Astrocyte of the spinal cord (primary cell): Measurements from ENCODE around the gene GOLT1A.

Experiments used
- DNase-seq: peaks from one replicate; pipeline ENCODE4 v3.0.0; 2011; ENCODE audit warnings: low read depth, low spot score
- H3K4me3 ChIP-seq: 2 replicates; pipeline ENCODE4 v1.5.1; 2011; ENCODE audit warnings: low read depth, mild to moderate bottlenecking, low read length, moderate library complexity
- CTCF ChIP-seq: IDR thresholded peaks from 2 replicates; pipeline ENCODE4 v1.5.1; 2012; ENCODE audit warnings: low read depth, mild to moderate bottlenecking, low read length, inconsistent platforms
- in situ Hi-C: cut with HindIII; loops from 2 replicates; pipeline ENCODE4 v1.10.0; 2017; ENCODE audit warnings: low sequenced_read_pairs

Gene GOLT1A

GRCh38 chr1:204221271-204221670, 7.5 kb upstream of the GOLT1A start:
- no peak for TF ChIP-seq CTCF
- no peak overlapping the region for H3K4me3 ChIP-seq
- in situ Hi-C loops: no loop called here
- DNase-seq: no peak

GRCh38 chr1:204219971-204220616, 6.3 kb upstream of the GOLT1A start:
- DNase-seq: no peak
- no peak overlapping the region for H3K4me3 ChIP-seq
- in situ Hi-C loops: no loop called here
- TF ChIP-seq CTCF: no peak

GRCh38 chr1:204218552-204218951, 4.8 kb upstream of the GOLT1A start:
- TF ChIP-seq CTCF: no peak
- DNase-seq: no peak
- in situ Hi-C loops: no loop called here
- H3K4me3 ChIP-seq: no peak overlapping the region

- no peak for TF ChIP-seq CTCF
- H3K4me3 ChIP-seq: no peak overlapping the region
- in situ Hi-C loops: no loop called here
- no peak for DNase-seq
Measured at GRCh38 chr1:204217648-204218000, 3.8 kb upstream of the GOLT1A start.

- no peak overlapping the region for H3K4me3 ChIP-seq
- in situ Hi-C loops: no loop called here
- DNase-seq: no peak
- no peak for TF ChIP-seq CTCF
Measured at GRCh38 chr1:204216880-204217647, 3.3 kb upstream of the GOLT1A start.

GRCh38 chr1:204216236-204216635, 2.4 kb upstream of the GOLT1A start:
- in situ Hi-C loops: no loop called here
- DNase-seq: no peak
- TF ChIP-seq CTCF: no peak
- no peak overlapping the region for H3K4me3 ChIP-seq
